PC-9 (cell line): ENCODE measurements around the gene ECE1.

ENCODE experiments used
- EZH2 ChIP-seq: fragments of 200-600 bp; sonication (generic); IDR thresholded peaks from 2 replicates; pipeline ENCODE4 v1.8.0; 2017; ENCODE audit warnings: antibody characterized with exemption, low read depth
- TF ChIP-seq, protein P1 (sequence below): fragments of 200-600 bp; sonication (generic); conservative IDR thresholded peaks from 2 replicates; pipeline ENCODE4 v1.6.1; 2017; ENCODE audit warnings: mixed run types, antibody characterized with exemption, mild to moderate bottlenecking, moderate library complexity

DNA sequence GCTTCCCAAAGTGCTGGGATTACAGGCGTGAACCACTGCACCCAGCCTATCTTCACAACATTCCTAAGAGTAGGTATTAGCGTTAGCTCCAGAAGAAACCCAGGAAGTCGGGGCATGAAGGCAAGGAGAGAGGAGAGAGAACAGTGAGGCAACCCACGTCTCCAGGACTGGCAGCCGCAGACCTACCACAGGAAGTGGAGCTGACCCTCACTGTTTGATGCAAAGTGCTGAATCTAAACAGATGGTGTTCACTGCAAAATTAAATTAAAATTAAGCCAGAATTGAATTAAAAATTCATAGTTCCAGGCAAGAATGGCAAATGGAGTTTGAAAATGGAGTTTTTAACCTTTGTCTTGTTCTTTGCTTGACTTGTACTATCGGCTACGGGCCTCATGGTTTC, 6.7 kb downstream of the ECE1 start:
- TF ChIP-seq, protein P1, sequence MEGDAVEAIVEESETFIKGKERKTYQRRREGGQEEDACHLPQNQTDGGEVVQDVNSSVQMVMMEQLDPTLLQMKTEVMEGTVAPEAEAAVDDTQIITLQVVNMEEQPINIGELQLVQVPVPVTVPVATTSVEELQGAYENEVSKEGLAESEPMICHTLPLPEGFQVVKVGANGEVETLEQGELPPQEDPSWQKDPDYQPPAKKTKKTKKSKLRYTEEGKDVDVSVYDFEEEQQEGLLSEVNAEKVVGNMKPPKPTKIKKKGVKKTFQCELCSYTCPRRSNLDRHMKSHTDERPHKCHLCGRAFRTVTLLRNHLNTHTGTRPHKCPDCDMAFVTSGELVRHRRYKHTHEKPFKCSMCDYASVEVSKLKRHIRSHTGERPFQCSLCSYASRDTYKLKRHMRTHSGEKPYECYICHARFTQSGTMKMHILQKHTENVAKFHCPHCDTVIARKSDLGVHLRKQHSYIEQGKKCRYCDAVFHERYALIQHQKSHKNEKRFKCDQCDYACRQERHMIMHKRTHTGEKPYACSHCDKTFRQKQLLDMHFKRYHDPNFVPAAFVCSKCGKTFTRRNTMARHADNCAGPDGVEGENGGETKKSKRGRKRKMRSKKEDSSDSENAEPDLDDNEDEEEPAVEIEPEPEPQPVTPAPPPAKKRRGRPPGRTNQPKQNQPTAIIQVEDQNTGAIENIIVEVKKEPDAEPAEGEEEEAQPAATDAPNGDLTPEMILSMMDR, result no peak
- no peak for TF ChIP-seq EZH2
